Right lung (tissue), 5 donors: ENCODE measurements around the gene PDSS2. TPM values are rescaled to one million over a fixed set of nuclear protein-coding genes. Genes with fewer than 3 reads are reported as not detected.
"Not testable (repeated sequence)": the region's sequence is repeated elsewhere in the genome, so short reads cannot be mapped to it uniquely, and the experiment has no call there.

Source experiments
- DNase-seq, 2 donors: peaks; one replicate each; pipeline ENCODE4 v3.0.0-alpha.2; 2013
- polyA plus RNA-seq, 5 donors: library from polyadenylated mRNA; unstranded; fragments of 120-200 nt; gene quantifications; one replicate each; pipeline versions ENCODE4 v1.2.1 to v1.2.3, GENCODE V29; 2013; ENCODE audit warnings: inconsistent platforms in 1 of 5, low replicate concordance in 1 of 5; ENCODE audit not compliant: insufficient read length in 5 of 5, insufficient read depth in 1 of 5

PDSS2 gene
- polyA plus RNA-seq, 5 donors = 13.6 to 17.7 (median 15.5) TPM

DNA sequence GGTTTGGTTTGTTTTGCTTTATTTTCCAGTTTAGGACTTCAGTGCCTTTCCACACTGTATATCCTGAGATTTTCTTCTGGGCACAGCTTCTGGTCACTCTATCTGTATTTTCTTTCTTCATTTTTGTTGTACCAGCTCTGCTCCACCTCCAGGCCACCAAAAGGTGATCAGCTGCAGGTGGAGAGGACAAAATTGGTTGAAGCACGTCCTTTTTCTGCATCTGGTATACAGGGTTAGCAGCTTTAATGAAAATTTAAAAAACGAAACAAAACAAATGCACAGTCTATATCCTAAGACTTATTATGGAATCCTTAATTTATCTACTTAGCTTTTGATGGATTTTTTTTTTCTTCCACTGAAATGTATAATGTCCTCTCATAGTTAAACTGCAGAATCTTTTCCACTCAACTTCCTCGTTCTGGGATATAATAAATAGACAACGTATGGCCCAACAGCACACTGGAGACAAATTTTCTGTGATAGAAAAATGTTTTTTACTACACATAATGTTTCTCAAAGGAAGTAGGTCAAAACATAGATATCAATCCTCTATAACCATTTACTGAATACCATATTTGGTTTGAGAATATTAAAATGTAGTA is 19.8 kb upstream of the PDSS2 start:
- no peak for DNase-seq

DNA sequence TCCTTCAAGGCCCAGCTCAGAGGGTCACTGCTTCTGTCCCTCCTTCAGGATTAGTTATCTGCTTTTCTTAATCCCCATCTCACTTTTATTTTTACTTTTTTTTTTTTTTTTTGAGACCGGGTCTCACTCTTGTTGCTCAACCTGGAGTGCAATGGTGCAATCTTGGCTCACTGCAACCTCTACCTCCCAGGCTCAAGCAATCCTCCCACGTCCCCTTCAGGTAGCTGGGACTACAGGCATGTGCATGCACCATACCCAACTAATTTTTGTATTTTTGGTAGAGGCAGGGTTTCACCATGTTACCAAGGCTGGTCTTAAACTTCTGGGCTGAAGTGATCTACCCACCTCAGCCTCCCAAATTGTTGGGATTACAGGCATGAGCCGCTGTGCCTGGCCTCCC is 16.5 kb upstream of the PDSS2 start:
- not testable (repeated sequence) for DNase-seq

DNA sequence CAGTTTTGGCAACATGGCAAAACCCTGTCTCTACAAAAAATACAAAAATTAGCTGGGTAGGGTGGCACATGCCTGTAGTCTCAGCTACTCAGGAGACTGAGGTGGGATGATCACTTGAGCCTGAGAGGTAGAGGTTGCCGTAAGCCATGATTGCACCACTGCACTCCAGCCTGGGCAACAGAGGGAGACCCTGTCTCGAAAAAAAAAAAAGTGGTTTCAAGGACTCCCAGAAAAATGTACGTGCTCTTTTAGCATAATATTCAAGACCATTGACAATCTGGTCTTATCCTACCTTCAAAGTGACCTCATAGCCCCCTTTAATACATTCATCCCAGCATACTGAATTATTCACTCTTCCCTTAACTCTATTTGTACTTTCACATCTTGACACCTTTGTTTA is 16.0 kb upstream of the PDSS2 start:
- DNase-seq = not testable (repeated sequence)

DNA sequence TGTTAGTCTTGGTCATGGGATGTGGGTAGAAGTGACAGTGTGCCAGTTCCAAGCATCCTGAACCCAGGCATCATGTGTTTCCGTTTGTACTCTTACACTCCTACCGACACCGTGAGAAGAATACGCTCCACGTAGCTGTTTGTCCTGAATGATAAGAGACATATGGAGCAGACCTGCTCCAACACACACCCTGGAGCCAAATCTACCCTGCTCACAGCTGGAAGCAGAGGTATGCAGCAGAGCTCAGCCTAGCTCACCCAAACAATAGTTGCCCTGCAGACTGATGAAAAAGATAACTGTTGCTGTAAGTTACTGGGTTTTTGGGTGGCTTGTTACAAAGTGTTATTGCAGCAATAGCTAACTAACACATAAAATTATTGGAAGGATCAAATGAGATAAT is 14.3 kb upstream of the PDSS2 start:
- DNase-seq = no peak

DNA sequence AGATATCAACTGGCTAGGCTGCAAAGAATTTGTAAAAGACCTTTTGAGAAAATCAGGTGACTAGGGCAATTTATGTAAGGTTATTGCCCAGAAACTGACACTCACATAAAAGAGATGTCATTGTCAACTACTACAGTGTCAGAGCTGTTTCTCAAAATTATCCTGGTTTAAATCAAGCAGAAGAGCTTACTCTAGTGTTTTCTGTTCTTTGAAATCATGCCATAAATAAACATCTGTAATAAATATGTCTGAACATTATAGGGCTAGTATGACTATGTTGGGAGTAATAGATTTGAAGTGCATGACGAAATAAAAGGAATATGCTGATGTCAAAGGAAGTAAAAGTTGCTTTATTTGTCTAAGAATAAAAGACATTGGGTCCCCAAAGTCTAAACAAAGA is 11.0 kb upstream of the PDSS2 start:
- DNase-seq = no peak

DNA sequence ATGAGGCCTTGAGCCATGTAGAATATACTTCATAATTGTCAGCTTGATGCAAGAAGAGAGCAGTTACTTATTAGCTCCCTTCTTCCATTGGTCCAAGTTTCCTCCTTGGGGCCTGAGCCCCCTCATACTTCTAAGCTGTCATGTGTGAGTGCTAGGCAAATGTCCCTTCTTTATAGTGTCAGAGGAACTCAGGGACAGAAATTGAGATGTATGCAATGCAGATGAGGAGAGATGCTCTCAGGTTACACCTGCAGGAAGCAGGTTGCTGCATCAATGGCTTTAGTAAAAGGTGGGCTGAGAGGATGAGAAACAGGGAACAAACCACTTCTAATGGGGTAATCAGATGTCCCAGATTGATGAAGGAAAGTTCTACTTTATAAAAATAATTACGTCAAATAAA is 6.7 kb upstream of the PDSS2 start:
- no peak for DNase-seq

DNA sequence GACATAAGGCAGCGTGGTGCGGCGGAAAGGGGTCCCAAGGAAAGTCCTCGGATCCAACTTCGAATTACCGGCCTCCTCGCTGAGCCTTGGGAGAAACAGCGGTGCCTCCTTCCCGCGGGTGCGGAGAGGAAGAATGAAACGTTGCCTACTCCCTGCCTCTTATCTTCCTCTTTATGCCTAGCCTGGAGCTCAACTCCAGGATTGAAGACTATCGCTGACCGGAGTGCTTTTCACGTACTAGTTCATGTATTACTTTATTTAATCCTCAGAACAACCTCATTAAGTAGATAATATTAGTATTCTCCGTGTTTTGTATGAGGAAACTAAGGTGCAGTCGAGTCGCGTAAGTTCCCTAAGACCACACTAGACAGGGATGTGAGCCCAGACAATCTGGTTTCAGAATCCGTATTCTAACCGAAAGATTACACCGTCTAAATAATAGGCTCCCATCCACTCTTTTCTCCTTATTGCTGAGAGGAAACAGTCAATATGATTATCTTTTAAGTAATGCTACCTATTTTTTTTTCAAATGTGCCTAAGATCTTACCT is 793 bp upstream of the PDSS2 start:
- no peak for DNase-seq

DNA sequence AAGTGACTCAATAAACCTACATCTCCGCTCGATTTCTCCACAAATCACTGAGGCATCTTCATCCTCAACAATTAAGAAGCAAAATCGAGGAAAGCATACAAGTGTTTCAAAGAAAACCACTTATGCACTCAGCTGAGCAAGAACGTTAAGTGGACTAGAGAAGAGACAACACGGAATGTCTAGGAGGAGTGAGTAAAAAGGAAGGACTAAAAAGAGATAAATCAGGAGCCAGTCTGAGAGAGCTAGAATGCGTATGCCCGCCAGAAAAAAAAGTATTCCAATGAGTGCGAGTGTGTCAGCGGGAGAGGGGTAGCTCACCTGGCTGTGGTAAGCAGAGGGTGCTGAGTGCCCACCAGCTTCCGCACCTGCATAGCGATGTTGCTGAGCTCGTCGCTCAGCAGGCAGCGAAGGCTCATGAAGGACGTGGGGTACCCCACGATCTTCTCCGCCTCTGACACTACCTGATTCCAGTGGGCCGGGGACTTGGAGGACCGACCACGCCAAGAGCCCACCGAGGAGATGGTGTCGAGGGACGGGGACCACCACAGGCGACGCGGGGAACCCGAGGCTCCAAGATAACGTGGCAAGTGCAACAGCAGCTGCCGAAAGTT is 587 bp downstream of the PDSS2 start:
- DNase-seq = peak; percentile 14 to 20

DNA sequence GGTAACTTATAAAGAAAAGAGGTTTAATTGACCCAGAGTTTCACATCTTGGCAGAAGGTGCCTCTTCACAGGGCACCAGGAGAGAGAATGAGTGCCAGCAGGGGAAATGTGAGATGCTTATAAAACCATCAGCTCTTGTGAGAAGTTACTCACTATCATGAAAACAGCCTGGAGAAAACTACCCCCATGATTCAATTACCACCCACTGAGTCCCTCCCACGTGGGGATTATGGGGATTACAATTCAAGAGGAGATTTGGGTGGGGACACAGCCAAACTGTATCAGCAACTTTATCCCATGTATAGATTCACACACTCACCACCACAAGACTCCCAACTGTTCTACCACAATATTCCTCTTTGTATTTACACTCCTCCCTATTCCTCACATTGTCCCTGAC is 10.6 kb downstream of the PDSS2 start:
- DNase-seq = no peak

DNA sequence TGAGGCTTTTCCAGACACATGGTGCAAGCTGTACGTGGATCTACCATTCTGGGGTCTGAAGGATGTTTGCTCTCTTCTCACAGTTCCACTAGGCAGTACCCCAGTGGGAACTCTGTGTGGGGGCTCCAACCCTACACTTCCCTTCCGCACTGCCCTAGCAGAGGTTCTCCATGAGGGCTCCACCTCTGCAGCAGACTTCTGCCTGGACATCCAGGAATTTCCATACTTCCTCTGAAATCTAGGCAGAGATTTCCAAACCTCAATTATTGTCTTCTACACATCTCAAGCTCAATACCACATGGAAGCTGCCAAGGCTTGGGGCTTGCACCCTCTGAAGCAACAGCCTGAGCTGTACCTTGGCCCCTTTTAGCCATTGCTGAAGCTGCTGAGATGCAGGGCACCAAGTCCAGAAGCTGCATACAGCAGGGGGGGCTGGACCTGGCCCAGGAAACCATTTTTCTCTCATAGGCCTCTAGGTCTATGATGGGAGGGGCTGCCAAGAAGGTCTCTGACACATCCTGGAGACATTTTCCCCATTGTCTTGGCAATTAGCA is 11.6 kb downstream of the PDSS2 start:
- DNase-seq = no peak

DNA sequence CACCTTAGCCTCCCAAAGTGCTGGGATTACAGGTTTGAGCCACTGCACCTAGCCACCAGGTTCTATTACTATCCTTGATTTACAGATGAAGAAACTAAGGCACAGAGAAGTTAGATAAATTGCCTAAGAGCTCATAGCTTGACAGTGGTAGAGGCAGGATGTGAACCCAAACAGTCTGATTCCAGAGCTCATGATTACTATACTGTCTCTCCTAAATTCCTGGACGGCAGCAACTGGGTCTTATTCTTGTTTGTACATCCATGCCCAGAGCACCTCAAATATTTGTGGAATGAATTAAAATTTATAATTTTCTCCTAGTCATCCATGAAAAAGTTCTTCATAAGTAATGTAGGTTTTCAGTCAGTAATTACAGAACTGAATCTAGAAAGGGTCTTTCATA is 15.1 kb downstream of the PDSS2 start:
- no peak for DNase-seq

DNA sequence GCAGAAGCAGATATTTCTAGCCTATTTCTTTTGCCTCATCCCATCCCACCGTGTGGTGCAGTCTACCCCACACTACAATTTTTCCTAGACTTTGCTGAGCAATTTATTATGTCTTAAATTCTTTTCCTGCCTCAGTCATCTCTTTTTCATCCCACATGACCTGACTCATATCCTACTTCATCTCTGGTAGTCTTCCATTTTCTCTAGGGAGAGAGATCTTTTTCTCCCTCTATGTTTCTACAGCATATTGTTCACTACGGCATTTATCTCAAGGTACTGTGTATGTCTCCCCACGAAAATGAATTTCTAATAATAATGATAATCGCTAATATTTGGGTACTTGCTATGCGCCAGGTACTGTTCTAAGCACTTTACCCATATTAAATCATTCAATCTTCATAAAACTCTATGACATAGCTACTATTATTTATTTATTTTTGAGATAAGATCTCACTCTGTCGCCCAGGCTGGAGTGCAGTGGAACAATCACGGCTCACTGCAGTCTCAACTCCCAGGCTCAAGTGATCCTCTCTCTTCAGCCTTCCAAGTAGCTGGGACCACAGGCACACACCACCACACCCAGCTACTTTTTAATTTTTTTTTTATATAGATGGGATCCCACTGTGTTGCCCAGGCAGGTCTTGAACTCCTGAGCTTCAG is 15.6 kb downstream of the PDSS2 start:
- DNase-seq = no peak

DNA sequence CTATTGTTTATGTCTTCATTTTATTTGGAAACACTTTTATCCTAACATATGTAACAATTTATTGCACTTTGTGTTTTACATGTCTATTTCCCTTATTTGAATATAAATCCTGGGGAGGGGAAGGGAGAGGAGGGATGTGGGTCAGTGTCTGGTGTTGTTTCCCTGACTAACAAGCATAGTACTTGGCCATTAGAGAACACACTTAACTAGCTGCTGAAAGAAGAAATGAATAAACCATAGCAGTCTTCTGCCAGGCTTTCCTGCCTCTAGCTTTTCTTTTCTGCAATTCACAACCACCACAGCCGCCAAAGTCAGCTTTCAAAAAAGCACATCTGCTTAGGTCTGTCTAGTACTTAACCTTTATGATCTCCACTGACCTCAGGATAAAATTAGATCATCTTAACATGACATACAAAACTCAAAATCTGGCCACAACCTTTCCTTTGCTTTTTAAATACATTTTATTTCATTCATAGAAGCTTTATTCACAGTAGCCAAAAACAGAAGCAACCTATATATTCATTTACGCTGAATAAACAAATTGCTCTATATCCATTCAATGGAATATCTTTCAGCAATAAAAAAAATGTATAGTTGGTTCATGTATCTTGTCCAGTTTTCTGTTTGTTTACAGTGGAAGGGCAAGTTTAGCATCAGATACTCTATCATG is 16.3 kb downstream of the PDSS2 start:
- no peak for DNase-seq

DNA sequence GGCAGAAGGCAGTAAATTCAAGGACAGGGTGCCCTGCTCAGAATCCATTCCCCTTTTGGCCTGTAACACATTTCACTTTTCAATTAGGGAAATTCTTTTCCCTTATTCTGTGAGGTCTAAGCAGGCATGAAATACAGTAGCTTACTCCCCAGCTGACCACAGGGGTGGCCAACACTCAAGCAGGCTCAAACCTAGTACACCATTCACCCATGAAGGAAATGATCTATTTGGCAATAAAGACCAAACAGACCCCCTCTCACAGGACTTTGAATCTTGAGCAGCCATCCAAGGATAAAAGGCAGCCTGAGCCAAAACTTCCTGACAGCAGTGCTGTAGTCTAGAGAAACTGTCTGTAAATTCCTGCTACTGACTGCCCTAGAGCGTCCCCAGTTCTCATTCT is 17.7 kb downstream of the PDSS2 start:
- DNase-seq = no peak

DNA sequence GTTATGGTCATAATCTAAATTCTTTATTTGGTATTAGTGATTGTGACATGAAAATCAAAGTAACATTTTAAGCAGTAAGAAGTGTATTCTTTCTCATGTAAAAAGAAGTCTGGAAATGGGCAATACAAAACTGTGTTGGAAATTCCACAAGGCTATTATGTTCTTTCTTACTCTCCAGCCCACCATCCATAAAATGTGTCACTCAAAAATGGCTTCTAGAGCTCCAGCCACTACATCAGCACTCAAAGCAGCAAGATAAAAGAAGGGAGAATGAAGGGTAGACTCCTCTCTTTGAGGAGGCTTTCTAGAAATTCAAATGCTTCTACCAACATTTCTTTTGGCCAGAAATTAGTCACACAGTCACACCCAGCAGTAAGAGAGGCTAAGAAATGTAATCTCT is 18.4 kb downstream of the PDSS2 start:
- no peak for DNase-seq

DNA sequence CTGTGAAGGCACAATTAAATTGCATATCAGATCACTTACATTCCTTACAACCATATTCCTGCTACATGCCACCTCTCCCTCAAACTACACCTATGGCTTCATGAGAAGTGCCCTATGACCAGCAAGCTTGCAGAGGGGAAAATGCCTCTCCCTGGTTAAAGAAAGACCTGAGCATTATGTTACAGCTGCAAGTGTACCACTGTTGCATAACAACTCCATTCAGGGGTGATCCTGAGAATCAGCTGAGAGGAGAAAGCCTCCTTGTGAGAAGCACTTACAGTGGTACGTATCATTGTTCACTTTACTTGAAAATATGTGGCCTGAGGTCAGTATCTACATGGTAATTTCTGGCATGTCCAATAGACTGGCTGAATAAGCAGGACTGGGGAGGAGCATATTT is 20.0 kb downstream of the PDSS2 start:
- no peak for DNase-seq

DNA sequence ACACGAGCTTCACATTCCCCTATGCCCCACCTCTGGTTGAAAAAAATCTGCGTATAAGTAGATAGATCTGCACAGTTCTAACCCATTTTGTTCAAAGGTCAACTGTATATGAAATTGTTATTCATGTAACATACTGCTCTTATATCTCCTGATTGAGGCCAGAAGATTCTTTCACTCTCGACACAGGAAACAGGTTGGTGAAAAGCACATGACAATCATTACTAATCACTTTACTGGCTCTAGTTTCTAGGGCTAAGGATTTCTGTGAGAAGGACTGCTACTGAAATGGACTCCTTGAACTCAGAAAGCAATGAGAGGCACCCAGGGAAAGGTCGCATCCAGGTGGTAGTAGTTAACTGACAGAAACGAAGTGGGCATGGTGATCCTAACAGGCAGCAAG is 21.7 kb downstream of the PDSS2 start:
- no peak for DNase-seq

DNA sequence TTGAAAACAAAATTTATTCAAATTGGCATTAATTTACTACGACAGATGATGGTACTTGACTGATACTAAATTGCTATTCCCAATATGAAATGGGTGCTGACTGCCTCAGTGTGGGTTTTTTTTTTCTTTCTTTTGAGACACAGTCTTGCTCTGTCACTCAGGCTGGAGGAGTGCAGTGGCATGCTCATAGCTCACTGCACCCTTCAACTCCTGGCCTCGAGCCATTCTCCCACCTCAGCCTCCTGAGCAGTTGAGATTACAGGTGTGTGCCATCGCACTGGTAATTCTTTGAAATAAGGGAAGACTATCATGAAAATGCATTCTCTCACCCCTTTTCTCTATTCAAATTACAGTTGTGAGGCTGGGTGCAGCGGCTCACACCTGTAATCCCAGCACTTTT is 22.5 kb downstream of the PDSS2 start:
- DNase-seq = no peak

DNA sequence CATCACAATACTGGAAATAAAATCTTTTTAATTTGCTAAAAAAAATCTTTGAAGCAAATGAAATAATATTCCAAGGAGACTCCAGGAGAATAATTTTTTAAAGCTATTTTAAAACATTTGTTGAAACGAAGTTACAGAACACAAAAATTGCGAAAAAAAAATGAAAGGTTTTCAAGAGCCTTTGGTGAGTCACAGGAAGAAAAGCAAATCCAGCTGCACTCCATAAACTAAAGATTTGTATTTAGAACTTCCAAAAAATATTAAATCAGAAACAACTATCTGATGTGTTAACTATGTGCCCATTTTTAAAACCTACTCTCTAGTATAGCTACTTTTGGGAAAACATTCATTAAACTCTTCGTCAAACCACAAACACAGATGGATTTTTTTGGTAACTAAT is 23.6 kb downstream of the PDSS2 start:
- no peak for DNase-seq

DNA sequence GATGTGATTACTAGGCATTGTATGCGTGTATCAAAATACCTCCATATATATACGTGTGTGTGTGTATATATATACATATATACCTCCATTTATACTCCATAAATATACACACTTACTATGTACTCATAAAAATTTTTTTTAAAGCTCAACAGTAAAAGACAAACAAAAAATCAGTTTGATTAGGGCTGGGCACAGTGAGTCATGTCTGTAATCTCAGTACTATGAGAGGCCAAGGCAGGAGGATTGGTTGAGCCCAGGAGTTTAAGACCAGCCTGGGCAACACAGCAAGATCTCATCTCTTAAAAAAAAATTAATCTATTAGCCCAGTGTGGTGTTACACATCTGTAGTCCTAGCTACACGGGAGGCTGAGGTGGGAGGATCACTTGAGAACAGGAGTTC is 24.6 kb downstream of the PDSS2 start:
- DNase-seq = no peak

DNA sequence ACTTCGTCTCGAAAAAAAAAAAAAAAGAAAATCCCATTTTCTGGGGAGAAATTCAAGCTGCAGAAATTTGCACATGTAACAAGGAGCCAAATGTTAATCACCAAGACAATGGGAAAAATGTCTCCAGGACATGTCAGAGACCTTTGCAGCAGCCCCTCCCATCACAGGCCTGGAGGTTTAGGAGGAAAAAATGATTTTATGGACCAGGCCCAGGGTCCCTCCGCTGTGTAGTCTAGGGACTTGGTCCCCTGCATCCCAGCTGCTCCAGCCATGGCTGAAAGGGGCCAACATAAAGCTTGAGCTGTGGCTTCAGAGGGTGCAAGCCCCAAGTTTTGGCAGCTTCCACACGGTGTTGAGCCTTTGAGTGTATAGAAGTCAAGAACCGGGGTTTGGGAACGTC is 33.4 kb downstream of the PDSS2 start:
- DNase-seq = not testable (repeated sequence)

DNA sequence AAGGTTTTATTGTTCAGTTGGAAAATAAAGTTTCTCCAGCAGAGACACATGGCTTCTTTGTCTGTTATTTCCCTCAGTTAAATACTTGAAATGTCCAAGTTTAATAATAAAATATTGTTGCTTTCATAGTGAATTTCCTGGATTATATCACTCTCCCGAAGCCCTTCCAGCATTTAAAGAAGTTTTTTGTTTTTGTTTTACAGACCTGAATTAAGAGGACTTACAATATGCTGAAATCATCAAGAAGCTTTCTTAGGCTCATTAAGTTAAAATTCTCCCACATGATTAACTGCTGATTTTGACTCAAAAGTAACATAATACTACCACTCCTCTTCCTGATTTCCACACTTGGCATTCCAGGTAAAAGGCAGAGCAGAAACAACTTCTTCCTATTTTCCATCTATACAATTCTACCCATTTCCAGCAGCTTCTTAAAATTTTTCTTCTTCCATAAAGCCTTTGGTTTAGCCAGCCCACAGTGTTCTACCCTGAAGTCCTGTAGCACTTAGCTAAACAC is 35.8 kb downstream of the PDSS2 start:
- no peak for DNase-seq
